NCI-H1436 (cell line): ENCODE measurements around the gene MYBPC1.

Source experiments
- DNase-seq: peaks from one replicate; lab custom pipeline; 2025; lab: John Stamatoyannopoulos, UW

MYBPC1 gene

GRCh38 chr12:101604132-101604531 is 9.4 kb downstream of the MYBPC1 start:
- DNase-seq = no peak

GRCh38 chr12:101607894-101608293 is 13.1 kb downstream of the MYBPC1 start:
- DNase-seq = no peak

GRCh38 chr12:101608301-101609133 is 13.7 kb downstream of the MYBPC1 start:
- DNase-seq = no peak

GRCh38 chr12:101609198-101609597 is 14.4 kb downstream of the MYBPC1 start:
- DNase-seq = no peak

GRCh38 chr12:101612160-101612916 is 17.6 kb downstream of the MYBPC1 start:
- DNase-seq = no peak

- no peak for DNase-seq
Observed at GRCh38 chr12:101616027-101616494, 21.3 kb downstream of the MYBPC1 start.

- no peak for DNase-seq
Observed at GRCh38 chr12:101619026-101619786, 24.4 kb downstream of the MYBPC1 start.

- no peak for DNase-seq
Observed at GRCh38 chr12:101619858-101620761, 25.3 kb downstream of the MYBPC1 start.

GRCh38 chr12:101620762-101621133 is 26.0 kb downstream of the MYBPC1 start:
- DNase-seq = no peak

- no peak for DNase-seq
Observed at GRCh38 chr12:101628676-101629075, 33.9 kb downstream of the MYBPC1 start.

- no peak for DNase-seq
Observed at GRCh38 chr12:101634724-101635123, 40.0 kb downstream of the MYBPC1 start.

GRCh38 chr12:101637936-101638335 is 43.2 kb downstream of the MYBPC1 start:
- no peak for DNase-seq

GRCh38 chr12:101642115-101643067 is 47.6 kb downstream of the MYBPC1 start:
- no peak for DNase-seq

GRCh38 chr12:101647711-101648110 is 52.9 kb downstream of the MYBPC1 start:
- DNase-seq = no peak

GRCh38 chr12:101648195-101648594 is 53.4 kb downstream of the MYBPC1 start:
- DNase-seq = no peak

GRCh38 chr12:101650346-101651117 is 55.8 kb downstream of the MYBPC1 start:
- no peak for DNase-seq

GRCh38 chr12:101653030-101653429 is 58.3 kb downstream of the MYBPC1 start:
- no peak for DNase-seq

- no peak for DNase-seq
Observed at GRCh38 chr12:101653503-101653902, 58.7 kb downstream of the MYBPC1 start.

GRCh38 chr12:101654442-101654841 is 59.7 kb downstream of the MYBPC1 start:
- DNase-seq = no peak
